Epithelial cell of esophagus (primary cell): ENCODE results near the gene TMEM273.

Experiments
- DNase-seq: peaks from one replicate; pipeline ENCODE4 v3.0.0; 2010; ENCODE audit warnings: low read depth
- H3K4me3 ChIP-seq: 2 replicates; pipeline ENCODE4 v1.5.1; 2011; ENCODE audit warnings: mild to moderate bottlenecking, low read length, control low read depth
- TF ChIP-seq, protein P1 (sequence below): IDR thresholded peaks from 2 replicates; pipeline ENCODE4 v1.5.1; 2011; ENCODE audit warnings: low read depth, mild to moderate bottlenecking, low read length, control low read depth, inconsistent platforms; ENCODE audit not compliant: insufficient read depth; ENCODE audit errors: missing control alignments

Gene TMEM273

GRCh38 chr10:49164559-49165188 is 23.5 kb downstream of the TMEM273 start:
- TF ChIP-seq, protein P1, sequence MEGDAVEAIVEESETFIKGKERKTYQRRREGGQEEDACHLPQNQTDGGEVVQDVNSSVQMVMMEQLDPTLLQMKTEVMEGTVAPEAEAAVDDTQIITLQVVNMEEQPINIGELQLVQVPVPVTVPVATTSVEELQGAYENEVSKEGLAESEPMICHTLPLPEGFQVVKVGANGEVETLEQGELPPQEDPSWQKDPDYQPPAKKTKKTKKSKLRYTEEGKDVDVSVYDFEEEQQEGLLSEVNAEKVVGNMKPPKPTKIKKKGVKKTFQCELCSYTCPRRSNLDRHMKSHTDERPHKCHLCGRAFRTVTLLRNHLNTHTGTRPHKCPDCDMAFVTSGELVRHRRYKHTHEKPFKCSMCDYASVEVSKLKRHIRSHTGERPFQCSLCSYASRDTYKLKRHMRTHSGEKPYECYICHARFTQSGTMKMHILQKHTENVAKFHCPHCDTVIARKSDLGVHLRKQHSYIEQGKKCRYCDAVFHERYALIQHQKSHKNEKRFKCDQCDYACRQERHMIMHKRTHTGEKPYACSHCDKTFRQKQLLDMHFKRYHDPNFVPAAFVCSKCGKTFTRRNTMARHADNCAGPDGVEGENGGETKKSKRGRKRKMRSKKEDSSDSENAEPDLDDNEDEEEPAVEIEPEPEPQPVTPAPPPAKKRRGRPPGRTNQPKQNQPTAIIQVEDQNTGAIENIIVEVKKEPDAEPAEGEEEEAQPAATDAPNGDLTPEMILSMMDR: peak; percentile 34
- no peak overlapping the region for H3K4me3 ChIP-seq
- no peak for DNase-seq

GRCh38 chr10:49163741-49164140 is 24.4 kb downstream of the TMEM273 start:
- no peak overlapping the region for H3K4me3 ChIP-seq
- DNase-seq: no peak
- TF ChIP-seq, protein P1: no peak

DNA sequence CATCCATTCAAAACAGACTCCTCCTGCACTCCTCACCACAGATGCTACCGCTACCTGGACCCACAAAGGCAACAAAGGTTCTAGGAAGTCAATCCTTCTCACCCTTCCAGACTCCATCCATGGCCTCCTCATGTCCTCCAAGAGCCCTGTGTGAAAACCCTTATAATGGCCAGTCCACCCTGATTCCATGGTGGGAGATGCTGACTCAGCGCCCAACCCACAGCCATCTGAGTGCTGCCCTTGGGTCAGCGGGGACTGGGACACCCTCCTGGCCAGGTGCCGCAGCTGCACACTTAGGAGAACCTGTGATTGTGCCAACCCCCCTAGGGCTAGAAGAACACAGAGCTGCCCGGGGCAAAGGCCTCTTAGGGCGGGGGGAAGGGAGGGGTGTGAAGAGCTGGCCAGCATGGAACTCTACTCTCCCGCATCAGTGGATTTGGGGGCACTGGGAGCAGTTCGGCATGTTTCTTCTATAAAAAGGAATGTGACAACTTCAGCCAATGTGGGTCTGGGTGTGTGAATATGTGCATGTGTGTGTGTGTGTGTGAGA is 25.4 kb downstream of the TMEM273 start:
- DNase-seq: no peak
- TF ChIP-seq, protein P1: no peak
- no peak overlapping the region for H3K4me3 ChIP-seq

DNA sequence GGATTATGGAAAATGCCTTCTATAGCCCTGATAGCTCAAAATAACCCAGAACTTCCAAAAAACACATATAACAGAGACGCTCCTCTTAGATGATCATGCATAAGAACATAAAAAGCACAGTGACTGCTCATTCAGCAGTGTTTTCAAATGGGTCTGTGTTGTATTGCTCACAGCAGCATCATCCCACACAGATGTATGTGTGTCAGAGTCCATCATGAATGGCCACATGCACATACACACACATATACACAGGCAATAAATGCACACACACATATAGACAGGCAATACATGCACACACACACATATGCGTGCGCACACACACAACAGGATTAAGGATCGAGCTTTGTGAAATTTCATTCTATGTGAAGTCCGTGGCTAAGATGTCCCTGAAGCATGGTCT is 26.1 kb downstream of the TMEM273 start:
- TF ChIP-seq, protein P1: no peak
- DNase-seq: no peak
- H3K4me3 ChIP-seq: no peak overlapping the region

DNA sequence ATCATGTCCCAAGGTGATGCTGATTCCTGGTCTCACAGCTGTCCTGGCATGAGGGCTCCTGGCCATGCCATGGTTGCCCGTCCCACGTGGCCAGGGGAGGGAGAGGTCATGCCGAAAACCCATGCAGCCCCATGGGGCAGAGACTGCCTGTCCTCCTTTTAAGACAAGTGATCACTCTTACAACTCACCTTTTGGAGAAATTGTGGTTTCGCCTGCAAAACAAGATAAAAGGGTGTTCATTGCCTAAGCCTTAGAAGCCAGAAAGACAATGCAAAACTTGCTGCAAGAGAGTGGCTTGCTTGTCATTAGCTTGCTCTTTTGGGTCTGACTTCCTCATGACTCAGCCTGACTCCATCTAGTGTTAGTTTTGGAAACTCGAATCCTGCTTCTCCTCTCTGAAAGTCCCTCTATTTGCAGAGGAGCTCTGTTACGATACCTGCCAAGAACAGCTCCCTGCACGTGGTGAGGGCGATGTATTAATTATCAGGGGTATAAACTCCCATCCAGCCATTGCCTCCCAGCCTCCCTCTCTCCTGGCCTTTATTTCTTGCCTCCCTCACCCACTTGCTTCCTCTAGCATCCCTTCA is 26.7 kb downstream of the TMEM273 start:
- TF ChIP-seq, protein P1: peak; percentile 34
- H3K4me3 ChIP-seq: no peak overlapping the region
- peak; percentile 33 for DNase-seq

DNA sequence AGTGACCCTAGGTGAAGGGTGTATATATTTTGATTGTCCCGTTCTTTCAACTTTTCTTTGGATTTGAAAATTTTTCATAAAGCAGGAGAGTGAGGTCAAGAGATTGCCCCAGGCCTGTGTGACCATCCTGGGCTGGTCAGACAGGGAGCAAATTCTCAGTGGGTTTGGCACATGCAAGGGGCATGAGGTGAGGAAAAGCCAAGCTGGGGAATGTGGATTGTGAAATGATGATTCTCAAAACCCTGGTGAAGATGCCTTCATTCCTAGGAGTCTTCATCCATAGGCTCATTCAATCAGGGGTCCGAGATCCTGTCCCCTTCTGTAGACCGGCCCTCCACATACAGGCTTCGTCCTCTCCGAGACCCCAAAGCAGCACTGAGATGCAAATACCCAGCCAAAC is 27.4 kb downstream of the TMEM273 start:
- no peak overlapping the region for H3K4me3 ChIP-seq
- TF ChIP-seq, protein P1: no peak
- no peak for DNase-seq
